ENCODE measurements around the gene PNMA6F. TPM values are rescaled to one million over a fixed set of nuclear protein-coding genes. Genes with fewer than 3 reads are reported as not detected.
"Not testable (repeated sequence)": the region's sequence is repeated elsewhere in the genome, so short reads cannot be mapped to it uniquely, and the experiment has no call there.

Gene PNMA6F
- total RNA-seq, 4 donors from 2014 or later = 0.59 TPM; not detected in 3

- no peak for TF ChIP-seq POLR2A (IDR thresholded peaks at IDR 0.05)
- no peak for TF ChIP-seq EP300 (IDR thresholded peaks at IDR 0.05)
- no peak for TF ChIP-seq CTCF (IDR thresholded peaks at IDR 0.05)
- Histone ChIP-seq H3K27ac (no peak overlapping the region), H3K27me3 (no peaks in the 10 kb centered on the region), H3K4me3 (peak overlapping the region in 1 of 4 donors; percentile 83), H3K4me1 (peaks cover 0 to 14% (median 0%) of the 10 kb centered on the region in 4 donors), H3K9me3 (no peaks in the 10 kb centered on the region), H3K36me3 (no peaks in the 10 kb centered on the region)
- no peak for DNase-seq (ENCODE audit: low spot score in 2 of 2)
- WGBS, 2 donors = 62 to 77% methylated on average over 2 of the region's 2 CpGs
Observed at GRCh38 chrX:153333266-153333665, 11.7 kb upstream of the PNMA6F start.

- Histone ChIP-seq H3K27ac (no peak overlapping the region), H3K4me3 (no peak overlapping the region), H3K9me3 (peaks cover 0 to 3% (median 0%) of the 10 kb centered on the region in 4 donors), H3K36me3 (no peaks in the 10 kb centered on the region), H3K4me1 (no peaks in the 10 kb centered on the region), H3K27me3 (peaks cover 0 to 11% of the 10 kb centered on the region in 2 donors)
- DNase-seq (ENCODE audit: low spot score in 2 of 2) = no peak
- TF ChIP-seq EP300 (IDR thresholded peaks at IDR 0.05) = no peak
- no peak for TF ChIP-seq POLR2A (IDR thresholded peaks at IDR 0.05)
- no peak for TF ChIP-seq CTCF (IDR thresholded peaks at IDR 0.05)
- WGBS, 2 donors = 73 to 100% methylated on average over 4 of the region's 4 CpGs
Observed at GRCh38 chrX:153327561-153327960, 6.0 kb upstream of the PNMA6F start.

- WGBS, 2 donors = 0 to 54% methylated on average over 3 to 6 of the region's 13 CpGs
- H3K9me3 ChIP-seq = peaks cover 0 to 2% (median 0%) of the 10 kb centered on the region in 4 donors
- no peak overlapping the region for H3K4me3 ChIP-seq
- no peaks in the 10 kb centered on the region for H3K36me3 ChIP-seq
- no peak overlapping the region for H3K27ac ChIP-seq
- peaks cover 0 to 25% of the 10 kb centered on the region in 2 donors for H3K27me3 ChIP-seq
- no peak for DNase-seq (ENCODE audit: low spot score in 2 of 2)
- no peak for TF ChIP-seq EP300 (IDR thresholded peaks at IDR 0.05)
- TF ChIP-seq POLR2A (IDR thresholded peaks at IDR 0.05) = no peak
- no peak for TF ChIP-seq CTCF (IDR thresholded peaks at IDR 0.05)
- H3K4me1 ChIP-seq = no peaks in the 10 kb centered on the region
Observed at GRCh38 chrX:153320555-153321184, 897 bp downstream of the PNMA6F start.

DNA sequence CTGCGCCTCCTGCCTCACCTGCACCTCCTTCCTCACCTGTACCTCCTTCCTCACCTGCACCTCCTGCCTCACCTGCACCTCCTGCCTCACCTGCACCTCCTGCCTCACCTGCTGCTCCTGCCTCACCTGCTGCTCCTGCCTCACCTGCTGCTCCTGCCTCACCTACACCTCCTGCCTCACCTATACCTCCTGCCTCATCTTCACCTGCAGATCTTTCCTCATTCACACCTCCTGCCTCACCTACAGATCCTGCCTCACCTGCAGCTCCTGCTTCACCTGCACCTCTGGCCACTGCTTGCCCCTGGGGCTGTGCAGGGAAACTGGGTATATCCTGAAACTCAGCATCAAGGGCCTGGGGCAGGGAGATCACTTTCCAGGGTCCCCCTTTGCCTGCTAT, 1.5 kb downstream of the PNMA6F start:
- not testable (repeated sequence) for H3K36me3 ChIP-seq; H3K4me1 ChIP-seq; H3K4me3 ChIP-seq; H3K27ac ChIP-seq; DNase-seq (ENCODE audit: low spot score in 2 of 2); H3K9me3 ChIP-seq
- peaks cover 0 to 25% of the 10 kb centered on the region in 2 donors for H3K27me3 ChIP-seq
- 87 to 89% methylated on average over 1 of the region's 1 CpG for WGBS, 2 donors

DNA sequence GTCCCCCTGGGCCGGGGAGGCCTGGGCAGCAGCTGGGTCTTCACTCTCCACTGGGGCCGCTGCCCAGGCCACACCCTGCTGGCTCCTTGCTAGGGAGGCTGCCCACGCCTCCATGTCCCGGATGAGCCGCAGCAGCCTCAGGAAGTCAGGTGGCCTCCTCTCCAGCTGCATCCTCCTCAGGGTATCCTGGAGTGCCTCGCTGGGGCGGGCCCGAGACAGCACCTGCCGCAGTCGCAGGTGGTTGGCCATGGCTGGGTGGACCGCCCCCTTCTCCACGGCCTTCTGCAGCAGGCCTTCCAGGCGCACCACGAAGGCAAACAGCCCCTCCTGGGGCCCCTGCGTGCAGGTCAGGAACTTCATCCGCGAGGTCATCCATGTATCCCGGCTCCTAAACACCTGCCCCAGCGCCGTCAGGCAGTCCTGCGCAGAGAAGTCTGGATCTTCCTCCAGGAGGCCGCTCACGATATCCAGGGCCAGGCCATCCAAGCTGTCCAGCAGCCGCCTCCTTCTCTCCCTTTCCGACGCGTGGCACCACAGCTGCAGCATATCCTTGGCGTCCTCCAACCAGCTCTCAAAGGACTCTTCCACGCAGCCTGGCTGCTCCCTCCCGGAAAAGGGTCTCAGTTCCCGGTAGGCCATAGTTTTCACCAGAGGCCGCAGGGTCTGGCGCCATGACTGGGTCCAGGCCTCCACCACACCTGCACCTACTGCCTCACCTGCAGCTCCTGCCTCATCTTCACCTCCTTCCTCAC, 2.1 kb downstream of the PNMA6F start:
- no peak for DNase-seq (ENCODE audit: low spot score in 2 of 2)
- Histone ChIP-seq H3K9me3 (no peaks in the 10 kb centered on the region), H3K27me3 (peaks cover 0 to 25% of the 10 kb centered on the region in 2 donors), H3K27ac (no peak overlapping the region), H3K36me3 (no peaks in the 10 kb centered on the region), H3K4me1 (no peaks in the 10 kb centered on the region), H3K4me3 (no peak overlapping the region)
- TF ChIP-seq EP300 (IDR thresholded peaks at IDR 0.05) (no peak), CTCF (IDR thresholded peaks at IDR 0.05) (no peak), POLR2A (IDR thresholded peaks at IDR 0.05) (no peak)
- 84 to 91% methylated on average over 14 to 19 of the region's 33 CpGs for WGBS, 2 donors
